ENCODE measurements around the gene PTPRT. TPM values are rescaled to one million over a fixed set of nuclear protein-coding genes. Genes with fewer than 3 reads are reported as not detected.

PTPRT gene
- total RNA-seq, result not detected

GRCh38 chr20:43189554-43190331, at the start of gene PTPRT:
TSS of gene PTPRT (minus strand) at chr20:43189906. CDS start at chr20:43189733, 173 bp downstream.
- Mint-ChIP-seq H3K9me3 (no peaks in the 10 kb centered on the region), H3K27ac (no peak within 1 kb of the TSS)
- no peak for ATAC-seq (replicated peaks)

DNA sequence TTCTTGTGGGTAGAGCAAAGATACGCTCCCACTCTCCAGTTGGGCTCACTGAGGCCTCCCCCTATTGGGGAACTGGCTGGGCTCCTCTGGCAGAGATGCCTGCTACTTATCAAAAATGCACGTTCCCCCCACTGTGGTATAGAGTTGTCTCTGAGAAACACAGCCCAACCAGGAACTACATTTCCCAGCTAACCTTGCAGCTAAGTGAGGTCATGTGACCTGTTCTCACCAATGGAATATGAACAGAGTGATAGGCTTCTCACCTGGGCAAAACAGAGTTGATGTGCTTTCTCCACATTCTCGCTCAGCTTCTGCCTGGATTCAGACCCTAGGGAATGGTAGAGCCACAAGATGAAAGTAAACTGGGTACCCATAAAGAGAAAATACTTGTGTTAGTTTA, 49.1 kb upstream of the PTPRT start:
- no peaks in the 10 kb centered on the region for H3K4me1 Mint-ChIP-seq
- H3K36me3 Mint-ChIP-seq (ENCODE audit: low read depth), result no peaks in the 10 kb centered on the region
- no peaks in the 10 kb centered on the region for H3K9me3 Mint-ChIP-seq
- ATAC-seq (replicated peaks), result no peak
- H3K27ac Mint-ChIP-seq, result no peak overlapping the region
- peaks cover 3% of the 10 kb centered on the region for H3K27me3 Mint-ChIP-seq
- no peak overlapping the region for H3K4me3 Mint-ChIP-seq

More at GRCh38 chr20:43189554-43190331, at the start of gene PTPRT:
- H3K4me3 Mint-ChIP-seq, result no peak within 1 kb of the TSS
- no peaks in the 10 kb centered on the region for H3K4me1 Mint-ChIP-seq
- H3K36me3 Mint-ChIP-seq (ENCODE audit: low read depth), result no peaks in the 10 kb centered on the region
- H3K27me3 Mint-ChIP-seq, result peaks cover 40% of the 10 kb centered on the region

GRCh38 chr20:43238266-43238665, 48.6 kb upstream of the PTPRT start:
- no peak overlapping the region for H3K27ac Mint-ChIP-seq
- H3K9me3 Mint-ChIP-seq, result no peaks in the 10 kb centered on the region
- no peaks in the 10 kb centered on the region for H3K36me3 Mint-ChIP-seq (ENCODE audit: low read depth)
- peaks cover 3% of the 10 kb centered on the region for H3K27me3 Mint-ChIP-seq
- H3K4me3 Mint-ChIP-seq, result no peak overlapping the region
- no peaks in the 10 kb centered on the region for H3K4me1 Mint-ChIP-seq
- no peak for ATAC-seq (replicated peaks)

- Mint-ChIP-seq H3K4me1 (no peaks in the 10 kb centered on the region), H3K27me3 (peaks cover 3% of the 10 kb centered on the region), H3K36me3 (ENCODE audit: low read depth) (no peaks in the 10 kb centered on the region), H3K9me3 (no peaks in the 10 kb centered on the region), H3K27ac (no peak overlapping the region), H3K4me3 (no peak overlapping the region)
- ATAC-seq (replicated peaks), result no peak
Measured at GRCh38 chr20:43237651-43238168, 48.0 kb upstream of the PTPRT start.

DNA sequence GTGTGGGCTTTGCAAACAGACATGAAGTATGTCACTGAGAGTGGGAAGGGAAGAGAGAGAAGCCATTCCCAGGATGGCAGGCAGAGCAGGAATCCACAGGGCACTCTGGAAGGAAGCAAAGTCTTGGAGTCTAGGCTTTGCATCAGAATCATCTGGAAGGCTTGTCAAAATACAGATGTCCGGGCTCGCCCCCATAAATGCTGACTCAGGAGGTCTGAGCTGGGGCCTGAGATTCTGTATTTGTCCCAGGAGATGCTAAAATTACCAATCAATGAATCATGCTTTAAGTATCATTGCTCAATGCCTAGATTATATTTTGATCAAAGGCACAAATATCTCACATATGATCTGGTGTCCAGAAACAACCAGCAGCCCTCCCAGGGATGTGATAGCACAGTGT, 46.3 kb upstream of the PTPRT start:
- no peak overlapping the region for H3K4me3 Mint-ChIP-seq
- H3K9me3 Mint-ChIP-seq, result no peaks in the 10 kb centered on the region
- peaks cover 3% of the 10 kb centered on the region for H3K27me3 Mint-ChIP-seq
- no peak overlapping the region for H3K27ac Mint-ChIP-seq
- no peaks in the 10 kb centered on the region for H3K36me3 Mint-ChIP-seq (ENCODE audit: low read depth)
- ATAC-seq (replicated peaks), result no peak
- H3K4me1 Mint-ChIP-seq, result no peaks in the 10 kb centered on the region

- Mint-ChIP-seq H3K36me3 (ENCODE audit: low read depth) (no peaks in the 10 kb centered on the region), H3K9me3 (no peaks in the 10 kb centered on the region), H3K4me1 (no peaks in the 10 kb centered on the region), H3K27ac (no peak overlapping the region), H3K4me3 (no peak overlapping the region), H3K27me3 (peaks cover 12% of the 10 kb centered on the region)
- no peak for ATAC-seq (replicated peaks)
Measured at GRCh38 chr20:43231829-43232228, 42.1 kb upstream of the PTPRT start.

GRCh38 chr20:43229696-43230095, 40.0 kb upstream of the PTPRT start:
- H3K27me3 Mint-ChIP-seq, result peaks cover 12% of the 10 kb centered on the region
- no peak for ATAC-seq (replicated peaks)

DNA sequence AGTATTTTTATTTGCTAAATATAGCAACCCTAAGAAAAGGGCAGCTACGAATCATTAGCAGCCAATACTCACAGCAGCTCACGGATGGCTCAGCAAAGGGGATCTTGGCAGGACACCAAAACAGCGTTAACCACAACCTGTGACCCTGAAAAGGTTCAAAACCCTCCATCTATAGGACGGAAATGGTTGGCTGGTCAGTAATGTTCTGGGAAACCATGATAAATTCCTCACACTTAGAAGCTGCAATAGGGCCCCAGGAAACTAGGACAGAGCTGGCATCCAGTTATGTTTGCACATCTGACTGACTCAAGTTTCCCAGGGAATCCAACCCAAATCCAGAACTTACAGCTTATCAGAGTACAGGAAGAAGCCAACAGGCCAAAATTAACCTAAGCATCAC, 30.9 kb upstream of the PTPRT start:
- no peaks in the 10 kb centered on the region for H3K9me3 Mint-ChIP-seq
- no peaks in the 10 kb centered on the region for H3K4me1 Mint-ChIP-seq
- H3K27ac Mint-ChIP-seq, result no peak overlapping the region
- ATAC-seq (replicated peaks), result no peak
- H3K4me3 Mint-ChIP-seq, result no peak overlapping the region
- H3K36me3 Mint-ChIP-seq (ENCODE audit: low read depth), result no peaks in the 10 kb centered on the region
- H3K27me3 Mint-ChIP-seq, result peaks cover 13% of the 10 kb centered on the region

More at GRCh38 chr20:43229696-43230095, 40.0 kb upstream of the PTPRT start:
- H3K4me3 Mint-ChIP-seq, result no peak overlapping the region
- H3K36me3 Mint-ChIP-seq (ENCODE audit: low read depth), result no peaks in the 10 kb centered on the region
- no peaks in the 10 kb centered on the region for H3K4me1 Mint-ChIP-seq
- no peaks in the 10 kb centered on the region for H3K9me3 Mint-ChIP-seq
- H3K27ac Mint-ChIP-seq, result no peak overlapping the region

GRCh38 chr20:43210901-43211300, 21.2 kb upstream of the PTPRT start:
- Mint-ChIP-seq H3K27ac (no peak overlapping the region), H3K36me3 (ENCODE audit: low read depth) (no peaks in the 10 kb centered on the region), H3K4me3 (no peak overlapping the region), H3K9me3 (peaks cover 1% of the 10 kb centered on the region), H3K4me1 (no peaks in the 10 kb centered on the region), H3K27me3 (peaks cover 8% of the 10 kb centered on the region)
- ATAC-seq (replicated peaks), result no peak

DNA sequence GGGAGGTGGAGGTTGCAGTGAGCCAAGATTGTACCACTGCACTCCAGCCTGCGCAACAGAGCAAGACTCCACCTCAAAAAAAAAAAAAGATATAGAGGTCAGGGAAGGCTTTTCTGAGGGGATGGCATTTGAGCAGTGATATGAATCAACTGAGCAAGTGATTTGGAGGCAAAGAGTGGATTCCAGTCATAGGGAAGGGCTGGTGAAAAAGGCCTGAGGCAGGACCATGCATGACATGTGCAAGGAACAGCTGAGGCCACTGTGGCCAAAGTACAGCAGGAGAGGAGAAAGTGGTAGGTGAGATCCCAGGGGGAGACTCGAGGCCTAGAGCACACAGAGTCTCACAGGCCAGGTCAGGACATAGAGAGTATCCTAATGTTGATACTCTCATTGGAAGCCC, 20.1 kb upstream of the PTPRT start:
- no peaks in the 10 kb centered on the region for H3K36me3 Mint-ChIP-seq (ENCODE audit: low read depth)
- no peaks in the 10 kb centered on the region for H3K4me1 Mint-ChIP-seq
- peaks cover 5% of the 10 kb centered on the region for H3K9me3 Mint-ChIP-seq
- H3K4me3 Mint-ChIP-seq, result no peak overlapping the region
- H3K27ac Mint-ChIP-seq, result no peak overlapping the region
- no peak for ATAC-seq (replicated peaks)
- H3K27me3 Mint-ChIP-seq, result peaks cover 3% of the 10 kb centered on the region

- peaks cover 3% of the 10 kb centered on the region for H3K27me3 Mint-ChIP-seq
- no peak overlapping the region for H3K27ac Mint-ChIP-seq
- H3K9me3 Mint-ChIP-seq, result peaks cover 5% of the 10 kb centered on the region
- no peak overlapping the region for H3K4me3 Mint-ChIP-seq
- H3K4me1 Mint-ChIP-seq, result no peaks in the 10 kb centered on the region
- no peak for ATAC-seq (replicated peaks)
- H3K36me3 Mint-ChIP-seq (ENCODE audit: low read depth), result no peaks in the 10 kb centered on the region
Measured at GRCh38 chr20:43205699-43206098, 16.0 kb upstream of the PTPRT start.

- Mint-ChIP-seq H3K4me3 (no peak overlapping the region), H3K4me1 (no peaks in the 10 kb centered on the region), H3K36me3 (ENCODE audit: low read depth) (no peaks in the 10 kb centered on the region), H3K27ac (no peak overlapping the region), H3K27me3 (peaks cover 9% of the 10 kb centered on the region), H3K9me3 (peaks cover 5% of the 10 kb centered on the region)
- no peak for ATAC-seq (replicated peaks)
Measured at GRCh38 chr20:43202100-43202499, 12.4 kb upstream of the PTPRT start.

DNA sequence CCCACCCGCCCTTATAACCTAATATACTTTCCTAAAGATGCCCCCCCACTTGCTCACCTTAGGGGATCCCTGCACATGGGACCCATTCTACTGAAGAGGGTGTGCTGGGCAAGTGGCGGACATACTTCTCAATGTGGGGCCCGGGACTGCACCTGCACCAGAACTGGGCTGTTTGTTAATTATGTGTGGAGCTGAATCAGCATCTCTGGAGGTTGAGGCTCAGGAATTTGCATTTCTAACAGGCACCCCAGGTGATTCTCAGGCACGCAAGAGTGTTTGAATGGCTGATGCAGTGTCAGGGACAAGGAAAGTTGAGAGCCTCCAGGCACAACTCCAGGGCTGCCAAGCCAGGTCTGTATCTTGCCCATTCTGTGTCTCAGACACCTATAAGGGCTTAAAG, 8.9 kb upstream of the PTPRT start:
- Mint-ChIP-seq H3K27me3 (peaks cover 10% of the 10 kb centered on the region), H3K27ac (no peak overlapping the region), H3K36me3 (ENCODE audit: low read depth) (no peaks in the 10 kb centered on the region), H3K9me3 (no peaks in the 10 kb centered on the region), H3K4me1 (no peaks in the 10 kb centered on the region), H3K4me3 (no peak overlapping the region)
- no peak for ATAC-seq (replicated peaks)

DNA sequence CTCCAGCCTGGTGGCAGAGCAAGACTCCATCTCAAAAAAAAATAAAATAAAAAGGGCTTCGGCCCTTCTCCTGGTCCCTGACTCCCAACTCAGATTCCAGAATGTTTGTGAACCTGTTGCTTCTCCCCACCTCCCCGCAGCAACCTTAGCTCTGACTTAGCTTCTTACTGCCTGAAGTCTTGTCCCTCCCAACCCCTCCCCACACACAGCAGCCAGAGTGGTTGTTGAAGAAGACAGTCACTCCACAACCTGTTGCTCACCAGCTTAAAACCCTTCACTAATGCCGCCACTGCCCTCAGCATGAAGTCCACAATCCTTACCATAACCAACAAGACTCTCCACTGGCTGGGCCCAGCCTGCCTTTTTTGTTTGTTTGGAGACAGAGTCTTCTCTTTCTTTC, 6.5 kb upstream of the PTPRT start:
- H3K4me1 Mint-ChIP-seq, result no peaks in the 10 kb centered on the region
- H3K27me3 Mint-ChIP-seq, result peaks cover 13% of the 10 kb centered on the region
- ATAC-seq (replicated peaks), result no peak
- H3K4me3 Mint-ChIP-seq, result no peak overlapping the region
- no peaks in the 10 kb centered on the region for H3K9me3 Mint-ChIP-seq
- no peaks in the 10 kb centered on the region for H3K36me3 Mint-ChIP-seq (ENCODE audit: low read depth)
- no peak overlapping the region for H3K27ac Mint-ChIP-seq

DNA sequence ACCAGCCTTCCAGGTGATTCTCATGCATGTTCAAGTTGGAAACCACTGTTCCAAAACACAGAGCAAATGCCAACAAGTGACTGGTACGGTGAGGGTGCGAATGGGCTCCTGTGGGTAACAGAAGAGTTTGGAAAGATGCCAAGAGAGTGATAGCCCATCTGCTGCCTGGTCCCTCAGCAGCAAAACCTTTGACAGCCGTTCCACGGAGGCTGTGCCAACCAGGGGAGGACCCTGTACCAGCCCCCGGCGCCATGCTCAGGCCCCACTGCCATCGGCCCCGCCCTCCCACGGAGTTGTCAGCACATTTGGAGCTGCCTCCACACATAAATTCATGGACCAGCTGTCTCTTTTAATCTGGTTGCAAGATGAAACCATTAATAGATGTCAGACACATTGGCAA, 4.4 kb upstream of the PTPRT start:
- Mint-ChIP-seq H3K4me3 (no peak overlapping the region), H3K36me3 (ENCODE audit: low read depth) (no peaks in the 10 kb centered on the region), H3K27ac (no peak overlapping the region), H3K4me1 (no peaks in the 10 kb centered on the region), H3K27me3 (peaks cover 19% of the 10 kb centered on the region), H3K9me3 (no peaks in the 10 kb centered on the region)
- no peak for ATAC-seq (replicated peaks)
